Measurements from ENCODE around the gene TMEM61.

- TF ChIP-seq CTCF (IDR thresholded peaks at IDR 0.05) (no peak), POLR2AphosphoS5 (IDR thresholded peaks at IDR 0.05) (no peak), POLR2A (IDR thresholded peaks at IDR 0.05) (no peak)
Observed at GRCh38 chr1:54949053-54949452, 31.4 kb upstream of the TMEM61 start.

Data from breast epithelium (tissue), 3 donors.